GM19372 (cell line): ENCODE data around the gene NPIPB5.
"Not testable (repeated sequence)": the region's sequence is repeated elsewhere in the genome, so short reads cannot be mapped to it uniquely, and the experiment has no call there.

ENCODE experiments used
- ATAC-seq: cut with Tn5 transposase; IDR thresholded peaks from one replicate; pipeline ENCODE4 v1.9.1; 2021; ENCODE audit warnings: mild to moderate bottlenecking, low read depth, moderate library complexity; ENCODE audit not compliant: unreplicated experiment

Gene NPIPB5

DNA sequence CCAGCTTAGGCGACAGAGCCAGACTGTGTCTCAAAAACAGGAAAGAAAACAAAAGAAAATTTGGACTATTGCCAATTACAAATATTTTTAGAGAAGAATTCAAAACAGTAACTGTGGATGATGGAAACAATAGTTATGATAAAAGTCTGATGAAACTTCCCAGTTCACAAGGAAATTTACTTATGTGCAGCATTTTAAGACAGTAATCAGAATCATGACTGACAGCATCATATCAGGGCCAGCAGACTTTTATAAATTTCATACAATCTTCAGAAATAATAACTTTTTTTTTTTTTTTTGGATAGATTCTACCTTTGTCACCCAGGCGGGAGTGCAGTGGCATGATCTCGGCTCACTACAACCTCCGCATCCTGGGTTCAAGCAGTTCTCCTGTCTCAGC lies at the start of gene NPIPB5:
NPIPB5 (plus strand) TSS at position 301 of the 400 bp plus-strand sequence. CDS start 2,911 bp downstream, outside the sequence.
- not testable (repeated sequence) for ATAC-seq

DNA sequence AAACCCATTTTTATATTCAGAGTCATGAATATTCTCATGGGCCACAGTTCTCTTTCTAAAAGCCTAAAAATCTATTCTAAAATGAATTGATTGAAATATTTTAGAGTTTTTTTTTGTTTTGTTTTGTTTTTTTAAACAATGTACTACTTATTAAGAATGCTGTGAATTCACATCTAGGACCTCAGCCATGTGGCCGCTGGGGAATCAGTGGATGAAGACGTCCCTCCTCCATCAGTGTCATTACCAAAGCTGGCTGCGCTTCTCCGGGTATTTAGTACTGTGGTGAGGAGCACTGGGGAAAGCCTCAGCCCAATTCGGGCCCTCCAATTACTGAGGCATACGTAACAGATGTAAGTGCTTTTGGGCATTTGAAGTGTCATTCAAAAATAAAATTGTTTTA lies 41.8 kb upstream of the NPIPB5 start:
- ATAC-seq, result not testable (repeated sequence)

DNA sequence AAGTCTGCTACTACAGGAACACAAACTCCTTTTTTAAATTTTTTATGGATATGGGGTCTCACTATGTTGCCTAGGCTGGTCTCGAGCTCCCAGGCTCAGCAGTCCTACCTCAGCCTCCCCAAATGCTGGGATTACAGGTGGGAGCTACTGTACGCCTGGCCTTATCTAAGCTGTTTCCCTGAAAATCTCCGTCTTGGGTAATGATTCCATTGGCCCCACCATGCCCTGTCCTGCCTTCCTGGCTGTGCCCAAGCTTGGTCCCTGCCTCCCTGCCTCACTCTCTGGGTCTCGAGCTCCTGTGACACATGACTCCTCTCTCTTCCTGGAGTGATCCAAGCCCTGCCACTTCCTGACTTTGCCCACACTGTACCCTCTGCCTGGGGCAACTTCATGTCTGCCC lies 27.3 kb downstream of the NPIPB5 start:
- ATAC-seq, result not testable (repeated sequence)

DNA sequence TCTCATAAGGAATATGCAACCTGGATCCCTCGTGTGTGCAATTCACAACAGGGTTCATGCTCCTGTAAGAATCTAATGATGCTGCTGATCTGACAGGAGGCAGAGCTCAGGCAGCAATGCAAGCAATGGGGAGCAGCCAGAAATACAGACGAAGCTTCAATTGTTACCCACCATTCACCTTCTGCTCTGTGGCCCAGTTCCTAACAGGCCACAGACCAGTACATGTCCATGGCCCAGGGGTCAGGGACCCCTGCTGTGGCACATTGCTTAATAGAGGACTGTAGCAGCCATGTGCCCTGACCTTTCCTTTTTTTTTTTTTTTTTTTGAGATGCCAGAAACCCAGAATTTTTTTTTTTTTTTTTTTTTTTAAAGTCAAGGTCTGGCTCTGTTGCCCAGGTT lies 34.1 kb downstream of the NPIPB5 start:
- ATAC-seq, result not testable (repeated sequence)

GRCh38 chr16:22546630-22547029 lies 35.9 kb downstream of the NPIPB5 start:
- not testable (repeated sequence) for ATAC-seq

GRCh38 chr16:22547170-22547765 lies 36.6 kb downstream of the NPIPB5 start:
- not testable (repeated sequence) for ATAC-seq

GRCh38 chr16:22549853-22550252 lies 39.2 kb downstream of the NPIPB5 start:
- not testable (repeated sequence) for ATAC-seq

DNA sequence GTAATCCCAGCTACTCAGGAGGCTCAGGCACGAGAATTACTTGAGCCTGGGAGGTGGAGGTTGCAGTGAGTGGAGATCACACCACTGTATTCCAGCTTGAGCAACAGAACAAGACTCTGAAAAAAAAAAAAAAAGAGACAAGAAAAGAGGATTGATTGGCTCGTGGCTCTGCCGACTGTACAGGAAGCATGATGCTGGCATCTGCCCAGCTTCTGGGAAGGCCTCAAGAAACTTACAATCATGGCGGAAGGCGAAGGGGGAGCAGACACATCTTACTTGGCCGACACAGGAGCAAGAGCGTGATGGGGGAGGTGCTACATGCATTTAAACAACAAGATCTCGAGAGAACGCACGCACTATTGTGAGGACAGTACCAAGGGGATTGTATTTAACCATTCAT lies 40.5 kb downstream of the NPIPB5 start:
- not testable (repeated sequence) for ATAC-seq

DNA sequence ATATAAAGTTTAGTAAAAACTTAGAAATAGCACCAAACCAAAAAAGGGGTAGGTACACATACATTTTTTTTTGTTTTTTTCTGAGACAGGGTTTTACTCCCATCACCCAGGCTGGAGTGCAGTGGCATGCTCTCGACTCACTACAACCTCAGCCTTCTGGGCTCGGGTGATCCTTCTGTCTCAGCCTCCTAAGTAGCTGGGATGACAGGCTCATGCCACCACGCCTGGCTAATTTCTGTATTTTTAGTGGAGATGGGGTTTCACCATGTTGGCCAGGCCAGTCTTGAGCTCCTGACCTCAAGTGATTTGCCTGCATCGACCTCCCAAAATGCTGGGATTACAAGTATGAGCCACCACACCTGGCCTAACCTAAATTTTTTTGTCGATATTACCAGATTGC lies 41.0 kb downstream of the NPIPB5 start:
- not testable (repeated sequence) for ATAC-seq

DNA sequence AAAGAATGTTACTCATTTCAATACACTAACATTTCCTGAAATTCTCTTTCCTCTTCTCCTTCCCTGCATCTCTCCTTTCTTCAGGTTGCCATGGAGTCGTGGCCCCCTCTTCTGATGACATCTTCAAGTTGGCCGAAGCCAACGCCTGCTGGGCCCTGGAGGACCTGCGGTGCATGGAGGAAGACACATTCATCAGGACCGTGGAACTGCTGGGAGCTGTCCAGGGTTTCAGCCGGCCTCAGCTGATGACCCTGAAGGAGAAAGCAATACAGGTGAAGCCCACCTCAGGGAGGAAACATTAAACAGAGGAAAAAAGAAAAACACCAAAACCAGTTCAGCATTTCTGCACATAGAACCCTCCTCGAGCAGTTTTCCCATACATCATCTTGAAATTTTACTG lies 46.1 kb downstream of the NPIPB5 start:
- ATAC-seq, result not testable (repeated sequence)
